Thyroid gland (tissue), 4 donors: Measurements from ENCODE around the gene ITPKB.

Experiments
- CTCF ChIP-seq, 6 experiments: fragments of 200-600 bp in 3 of 6; fragments of 450-650 bp in 3 of 6; sonication (generic) in 3 of 6; IDR thresholded peaks; one replicate each; pipeline ENCODE4 v1.5.1; 2016 to 2019; ENCODE audit warnings: antibody characterized with exemption in 6 of 6, mild to moderate bottlenecking in 2 of 6, inconsistent platforms in 1 of 6, moderate library complexity in 1 of 6
- POLR2A ChIP-seq, 2 donors: fragments of 450-650 bp; IDR thresholded peaks; one replicate each; pipeline ENCODE4 v1.6.1; 2017; ENCODE audit warnings: antibody characterized with exemption in 2 of 2, mild to moderate bottlenecking in 2 of 2, moderate library complexity in 1 of 2

DNA sequence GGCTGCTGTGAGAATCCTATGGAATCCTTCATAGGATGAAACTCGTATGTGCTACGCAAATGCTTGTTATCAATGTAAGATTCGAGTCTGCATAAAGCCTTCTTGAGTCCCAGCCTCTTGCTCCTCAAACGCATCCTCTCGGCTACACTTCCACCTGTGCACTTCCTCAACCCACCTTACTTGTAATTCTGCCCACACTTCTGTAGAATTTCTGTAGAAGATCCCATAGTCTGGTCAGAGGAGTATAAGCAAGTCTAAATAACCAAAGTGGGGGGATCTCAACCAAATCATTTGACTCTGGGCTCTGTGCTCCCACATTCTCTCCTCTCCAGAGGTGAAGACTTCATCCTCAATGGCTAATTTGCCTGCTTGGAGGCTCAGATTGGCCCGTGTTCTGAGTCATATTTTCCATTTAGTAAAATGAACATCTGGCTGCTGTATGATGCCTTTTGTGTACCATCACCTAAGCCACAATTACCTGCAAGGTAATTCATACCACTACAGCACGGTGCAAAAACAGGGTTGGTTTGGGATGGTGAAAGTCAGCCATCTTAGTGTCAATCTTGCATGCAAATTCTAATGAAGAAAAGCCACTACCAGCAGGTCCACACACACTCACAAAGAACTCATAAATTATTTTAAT is 63.2 kb downstream of the ITPKB start:
- no peak for TF ChIP-seq CTCF (IDR thresholded peaks at IDR 0.05)
- no peak for TF ChIP-seq POLR2A (IDR thresholded peaks at IDR 0.05)
